ENCODE results near the gene PRKD3.
"Not testable (repeated sequence)": the region's sequence is repeated elsewhere in the genome, so short reads cannot be mapped to it uniquely, and the experiment has no call there.

PRKD3 gene

GRCh38 chr2:37316181-37316580, 8.5 kb downstream of the PRKD3 start:
- DNase-seq (ENCODE audit: low read depth), result no peak

DNA sequence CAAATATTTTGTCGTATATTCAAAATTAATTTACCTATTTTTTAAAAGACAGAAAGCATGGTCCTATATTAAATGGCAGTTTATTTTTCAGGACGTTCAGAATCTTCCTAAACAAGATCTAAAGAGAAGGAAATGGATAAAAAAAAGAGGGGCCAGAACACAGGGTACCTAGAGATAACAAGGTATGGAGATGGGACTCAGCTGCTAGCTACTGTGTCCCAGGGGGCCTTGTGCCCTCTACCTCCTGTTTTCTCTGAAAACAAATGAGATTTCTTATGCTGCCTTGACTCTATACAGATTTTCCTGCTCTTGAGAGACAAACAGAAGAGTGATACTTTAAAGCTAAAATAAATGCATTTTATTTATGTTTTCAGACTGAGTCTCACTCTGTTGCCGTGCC, 9.3 kb downstream of the PRKD3 start:
- no peak for DNase-seq (ENCODE audit: low read depth)

DNA sequence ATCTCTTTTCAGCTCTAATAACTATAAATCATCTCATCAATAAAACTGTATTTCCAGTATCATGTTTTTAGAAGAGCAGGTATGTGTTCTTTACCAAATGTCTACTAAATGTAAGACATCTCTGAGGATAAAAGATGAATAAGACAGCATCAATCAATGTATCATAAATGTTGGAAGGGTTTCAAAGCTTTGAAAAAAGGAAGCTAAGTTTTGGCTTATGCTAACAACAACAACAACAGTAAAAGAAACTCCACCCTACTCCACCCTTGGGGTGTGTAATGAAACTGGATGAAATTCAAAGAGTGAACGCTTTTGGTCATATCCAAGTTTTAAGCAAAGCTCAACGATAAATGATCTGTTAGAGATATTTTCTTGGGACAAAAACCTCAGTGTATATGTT, 17.1 kb downstream of the PRKD3 start:
- DNase-seq (ENCODE audit: low read depth), result no peak

GRCh38 chr2:37306024-37306423, 18.6 kb downstream of the PRKD3 start:
- DNase-seq (ENCODE audit: low read depth), result no peak

GRCh38 chr2:37302701-37303252, 21.9 kb downstream of the PRKD3 start:
- DNase-seq (ENCODE audit: low read depth), result no peak

GRCh38 chr2:37301408-37301807, 23.2 kb downstream of the PRKD3 start:
- DNase-seq (ENCODE audit: low read depth), result no peak

- no peak for DNase-seq (ENCODE audit: low read depth)
These were observed 24.1 kb downstream of the PRKD3 start for GRCh38 chr2:37300578-37300977.

DNA sequence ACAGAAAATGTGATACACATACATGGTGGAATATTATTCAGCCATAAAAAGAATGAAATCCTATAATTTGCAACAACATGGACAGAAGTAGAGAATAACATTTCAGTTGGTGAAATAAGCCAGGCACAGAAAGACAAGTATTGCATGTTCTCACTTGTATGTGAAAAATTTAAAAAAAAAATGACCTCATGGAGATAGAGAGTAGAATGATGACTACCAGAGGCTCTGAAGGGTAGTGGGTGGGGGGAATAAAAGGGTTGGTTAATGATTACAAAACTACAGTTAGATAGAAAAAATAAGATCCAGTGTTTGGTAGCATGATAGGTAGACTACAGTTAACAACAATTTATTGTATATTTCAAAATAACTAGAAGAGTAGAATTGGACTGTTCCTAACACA, 24.5 kb downstream of the PRKD3 start:
- DNase-seq (ENCODE audit: low read depth), result no peak

DNA sequence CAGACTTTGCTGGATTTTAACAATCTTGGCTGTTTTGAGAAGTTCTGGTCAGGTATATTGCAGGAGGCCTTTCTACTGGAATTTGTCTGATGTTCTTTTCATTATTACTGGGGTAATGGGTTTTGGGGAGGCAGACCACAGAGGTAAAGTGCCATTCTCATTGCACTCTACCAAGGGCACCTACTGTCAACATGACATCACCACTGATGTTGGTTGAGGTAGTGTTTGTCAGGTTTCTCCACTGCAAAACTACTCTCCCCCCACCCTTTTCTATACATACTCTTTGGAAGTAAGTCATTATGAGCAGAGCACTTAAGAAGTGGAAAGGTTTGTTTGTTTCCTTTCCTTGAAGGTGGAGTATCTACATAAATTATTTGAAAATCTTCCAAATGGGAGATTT, 27.0 kb downstream of the PRKD3 start:
- no peak for DNase-seq (ENCODE audit: low read depth)

DNA sequence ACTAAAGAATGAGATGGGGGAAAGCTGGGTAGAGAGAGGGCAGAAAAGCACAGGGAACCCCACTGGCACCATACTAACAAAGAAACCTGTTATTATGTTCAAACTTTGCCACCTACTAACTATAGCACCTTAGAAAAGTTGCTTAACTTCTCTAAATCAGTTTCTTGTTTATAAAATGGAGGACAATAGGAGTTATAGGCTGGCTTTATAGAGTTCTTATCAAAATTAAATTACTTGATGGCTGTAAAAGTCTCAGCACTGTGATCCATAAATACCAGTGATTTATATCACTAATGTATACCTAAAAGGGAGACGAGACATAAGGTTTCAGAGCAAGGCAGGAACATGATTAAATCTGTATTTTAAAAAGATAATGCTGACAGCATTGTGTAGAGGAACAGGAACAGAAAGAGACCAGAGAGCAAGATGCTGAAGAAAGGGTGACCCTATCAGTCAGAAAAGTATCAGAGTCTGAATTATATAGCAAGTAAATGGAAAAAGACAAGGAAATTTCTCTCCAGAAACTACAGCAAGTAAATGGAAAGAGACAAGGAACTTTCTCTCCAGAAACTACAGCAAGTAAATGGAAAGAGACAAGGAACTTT, 29.1 kb downstream of the PRKD3 start:
- DNase-seq (ENCODE audit: low read depth), result no peak

DNA sequence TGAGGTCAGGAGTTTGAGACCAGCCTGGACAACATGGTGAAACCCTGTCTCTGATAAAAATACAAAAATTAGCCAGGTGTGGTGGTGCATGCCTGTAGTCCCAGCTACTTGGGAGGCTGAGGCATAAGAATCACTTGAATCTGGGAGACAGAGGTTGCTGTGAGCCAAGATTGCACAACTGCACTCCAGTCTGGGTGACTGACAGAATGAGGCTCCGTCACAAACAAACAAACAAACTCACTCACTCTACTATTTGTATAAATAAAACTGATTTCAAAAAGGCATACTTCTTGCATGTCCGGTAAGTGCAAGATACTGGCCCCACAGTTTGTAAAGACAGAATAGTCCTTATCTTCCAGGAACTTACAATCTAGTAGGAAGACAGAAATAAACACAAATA, 29.8 kb downstream of the PRKD3 start:
- not testable (repeated sequence) for DNase-seq (ENCODE audit: low read depth)

- DNase-seq (ENCODE audit: low read depth), result no peak
These were observed 33.0 kb downstream of the PRKD3 start for GRCh38 chr2:37291680-37292079.

- DNase-seq (ENCODE audit: low read depth), result no peak
These were observed 36.7 kb downstream of the PRKD3 start for GRCh38 chr2:37287966-37288365.

DNA sequence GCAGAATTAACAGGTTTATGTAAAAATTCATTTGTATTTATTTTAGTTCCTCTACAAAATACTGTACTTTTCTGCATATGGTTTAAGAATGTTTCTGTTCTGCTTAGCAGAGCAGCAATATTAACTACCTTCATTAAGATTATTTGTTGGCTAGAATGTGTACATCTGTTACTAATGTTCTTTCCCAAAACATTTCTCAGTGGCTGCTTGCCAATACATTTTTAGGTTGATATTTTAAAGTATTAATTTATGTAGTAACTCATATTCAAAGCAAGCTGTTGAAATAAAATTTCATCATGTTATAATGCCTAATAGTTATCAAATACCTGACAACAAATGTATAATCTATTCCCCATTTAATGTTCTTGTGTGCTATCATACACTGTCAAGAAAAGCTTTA, 40.3 kb downstream of the PRKD3 start:
- DNase-seq (ENCODE audit: low read depth), result peak; percentile 42

DNA sequence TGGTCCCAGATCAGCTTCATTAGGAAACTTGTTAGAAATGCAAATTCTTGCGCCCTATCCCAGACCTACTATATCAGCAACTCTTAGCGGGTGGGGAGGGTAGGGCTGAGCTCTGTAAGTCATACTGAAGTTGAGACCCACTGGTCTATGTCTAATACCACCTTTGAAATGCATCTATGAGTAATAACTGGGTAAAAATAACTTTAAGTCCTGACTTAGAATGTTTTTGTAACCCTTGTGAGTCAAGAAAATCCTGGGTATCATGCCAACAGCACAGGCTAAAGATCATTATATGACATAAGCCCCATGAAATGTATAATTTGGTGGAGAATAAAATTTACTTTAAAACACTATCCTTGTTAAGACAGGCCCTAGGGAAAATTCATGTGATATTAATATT, 41.4 kb downstream of the PRKD3 start:
- DNase-seq (ENCODE audit: low read depth), result peak; percentile 81

DNA sequence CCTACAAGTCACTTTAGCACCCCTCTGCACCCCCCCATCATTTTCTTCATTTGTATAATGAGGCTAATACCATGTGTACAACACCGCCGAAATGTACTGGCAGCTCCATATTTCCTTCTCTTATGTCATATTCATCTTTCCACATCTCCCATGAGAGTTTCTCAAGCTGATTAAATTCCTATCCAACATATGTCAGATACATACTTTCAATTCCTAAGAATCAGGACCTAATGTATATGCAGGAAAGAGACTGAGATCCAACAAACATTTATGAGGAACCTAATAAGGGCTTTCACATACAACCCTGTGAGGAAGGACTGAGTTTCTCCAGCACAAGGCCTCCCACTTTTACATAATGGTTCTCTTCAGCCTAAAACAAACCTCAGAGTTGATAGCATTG, 41.9 kb downstream of the PRKD3 start:
- DNase-seq (ENCODE audit: low read depth), result no peak

- DNase-seq (ENCODE audit: low read depth), result no peak
These were observed 42.7 kb downstream of the PRKD3 start for GRCh38 chr2:37281916-37282315.

GRCh38 chr2:37276291-37276690, 48.3 kb downstream of the PRKD3 start:
- no peak for DNase-seq (ENCODE audit: low read depth)

All from fibroblast of the conjunctiva (primary cell).